ENCODE data around the gene SPDYC.

- no peak for TF ChIP-seq CTCF (IDR thresholded peaks at IDR 0.05; ENCODE audit: poor library complexity)
- TF ChIP-seq EZH2 (IDR thresholded peaks at IDR 0.05; ENCODE audit: borderline replicate concordance) = no peak
These were observed 15.1 kb downstream of the SPDYC start for GRCh38 chr11:65185171-65185570.

Measured in hepatocyte (in vitro differentiated cells).